Activated T-cell treated with anti-CD3 and anti-CD28 coated beads, Interleukin-2, amount 50 U/mL, for 24 hours (primary cell): ENCODE results near the gene ADRA2A.
A peak's percentile ranks its signal among the peaks of the same experiment; 100 is the strongest.

ENCODE experiments used
- DNase-seq: peaks from one replicate; pipeline ENCODE4 v3.0.0-alpha.2; 2020
- H3K27ac Mint-ChIP-seq: 2 replicates; pipeline ENCODE4 v1.8.0; 2020; ENCODE audit warnings: mild to moderate bottlenecking, mixed read lengths
- H3K27me3 Mint-ChIP-seq: 2 replicates; pipeline ENCODE4 v1.8.0; 2020; ENCODE audit warnings: mixed read lengths
- H3K36me3 Mint-ChIP-seq: 2 replicates; pipeline ENCODE4 v1.8.0; 2020; ENCODE audit warnings: low read depth, mixed read lengths
- H3K4me1 Mint-ChIP-seq: 2 replicates; pipeline ENCODE4 v1.8.0; 2020; ENCODE audit warnings: low read depth, mixed read lengths
- H3K4me3 Mint-ChIP-seq: 2 replicates; pipeline ENCODE4 v1.8.0; 2020; ENCODE audit warnings: mild to moderate bottlenecking, moderate library complexity, mixed read lengths
- H3K9me3 Mint-ChIP-seq: 2 replicates; pipeline ENCODE4 v1.8.0; 2020; ENCODE audit warnings: mixed read lengths

The ADRA2A gene

DNA sequence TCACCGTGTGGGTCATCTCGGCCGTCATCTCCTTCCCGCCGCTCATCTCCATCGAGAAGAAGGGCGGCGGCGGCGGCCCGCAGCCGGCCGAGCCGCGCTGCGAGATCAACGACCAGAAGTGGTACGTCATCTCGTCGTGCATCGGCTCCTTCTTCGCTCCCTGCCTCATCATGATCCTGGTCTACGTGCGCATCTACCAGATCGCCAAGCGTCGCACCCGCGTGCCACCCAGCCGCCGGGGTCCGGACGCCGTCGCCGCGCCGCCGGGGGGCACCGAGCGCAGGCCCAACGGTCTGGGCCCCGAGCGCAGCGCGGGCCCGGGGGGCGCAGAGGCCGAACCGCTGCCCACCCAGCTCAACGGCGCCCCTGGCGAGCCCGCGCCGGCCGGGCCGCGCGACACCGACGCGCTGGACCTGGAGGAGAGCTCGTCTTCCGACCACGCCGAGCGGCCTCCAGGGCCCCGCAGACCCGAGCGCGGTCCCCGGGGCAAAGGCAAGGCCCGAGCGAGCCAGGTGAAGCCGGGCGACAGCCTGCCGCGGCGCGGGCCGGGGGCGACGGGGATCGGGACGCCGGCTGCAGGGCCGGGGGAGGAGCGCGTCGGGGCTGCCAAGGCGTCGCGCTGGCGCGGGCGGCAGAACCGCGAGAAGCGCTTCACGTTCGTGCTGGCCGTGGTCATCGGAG, 1.8 kb downstream of the ADRA2A start:
- Mint-ChIP-seq H3K27me3 (peaks cover 58% of the 10 kb centered on the region), H3K4me1 (peaks cover 18% of the 10 kb centered on the region), H3K27ac (no peak overlapping the region), H3K9me3 (no peaks in the 10 kb centered on the region), H3K36me3 (no peaks in the 10 kb centered on the region), H3K4me3 (no peak overlapping the region)
- DNase-seq: no peak

DNA sequence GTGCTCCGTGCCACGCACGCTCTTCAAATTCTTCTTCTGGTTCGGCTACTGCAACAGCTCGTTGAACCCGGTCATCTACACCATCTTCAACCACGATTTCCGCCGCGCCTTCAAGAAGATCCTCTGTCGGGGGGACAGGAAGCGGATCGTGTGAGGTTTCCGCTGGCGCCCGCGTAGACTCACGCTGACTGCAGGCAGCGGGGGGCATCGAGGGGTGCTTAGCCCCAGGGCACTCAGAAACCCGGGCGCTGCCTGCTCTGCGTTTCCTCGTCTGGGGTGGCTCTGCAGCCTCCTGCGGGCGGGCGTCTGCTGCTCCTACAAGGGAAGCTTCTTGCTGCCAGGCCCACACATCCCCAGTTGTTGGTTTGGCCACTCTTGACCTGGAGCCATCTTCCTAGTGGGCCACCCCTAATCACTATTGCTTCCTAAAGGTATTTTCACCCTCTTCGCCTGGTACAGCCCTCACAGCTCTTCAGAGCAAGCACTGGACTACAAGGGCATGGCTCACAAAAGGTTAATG, 2.5 kb downstream of the ADRA2A start:
- Mint-ChIP-seq H3K4me1 (peaks cover 18% of the 10 kb centered on the region), H3K36me3 (no peaks in the 10 kb centered on the region), H3K27ac (no peak overlapping the region), H3K27me3 (peaks cover 53% of the 10 kb centered on the region), H3K9me3 (no peaks in the 10 kb centered on the region), H3K4me3 (peak overlapping the region; percentile 38)
- no peak for DNase-seq

DNA sequence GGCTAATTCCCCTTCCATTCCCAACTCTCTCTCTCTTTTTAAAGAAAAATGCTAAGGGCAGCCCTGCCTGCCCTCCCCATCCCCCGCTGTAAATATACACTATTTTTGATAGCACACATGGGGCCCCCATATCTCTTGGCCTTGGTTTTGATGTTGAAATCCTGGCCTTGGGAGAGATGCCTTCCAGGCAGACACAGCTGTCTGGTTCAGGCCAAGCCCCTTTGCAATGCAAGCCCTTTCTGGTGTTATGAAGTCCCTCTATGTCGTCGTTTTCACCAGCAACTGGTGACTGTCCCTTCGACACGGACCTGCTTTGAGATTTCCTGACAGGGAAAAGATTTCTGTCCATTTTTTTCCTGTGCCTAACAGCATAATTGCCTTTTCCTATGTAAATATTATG, 3.0 kb downstream of the ADRA2A start:
- Mint-ChIP-seq H3K27ac (no peak overlapping the region), H3K4me1 (peaks cover 18% of the 10 kb centered on the region), H3K36me3 (no peaks in the 10 kb centered on the region), H3K9me3 (no peaks in the 10 kb centered on the region), H3K4me3 (no peak overlapping the region), H3K27me3 (peaks cover 48% of the 10 kb centered on the region)
- no peak for DNase-seq

DNA sequence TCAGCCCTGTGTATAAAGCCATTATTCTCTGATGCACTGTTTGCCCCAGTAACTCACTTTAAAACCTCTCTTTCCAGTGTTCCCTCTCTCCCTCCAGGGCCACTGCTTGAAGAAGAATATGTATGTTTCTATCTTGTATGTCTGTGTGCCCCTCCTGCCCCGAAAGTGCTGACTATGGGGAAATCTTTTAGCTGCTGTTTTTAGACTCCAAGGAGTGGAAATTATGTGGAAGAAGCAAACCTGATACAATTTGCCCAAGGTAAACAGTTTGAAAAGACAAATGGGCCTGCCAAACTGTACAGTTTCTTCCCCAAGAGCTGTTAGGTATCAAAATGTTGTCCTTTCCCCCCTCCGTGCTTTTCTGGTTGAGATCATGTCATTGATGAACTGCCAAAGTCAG, 3.4 kb downstream of the ADRA2A start:
- H3K27me3 Mint-ChIP-seq: peaks cover 45% of the 10 kb centered on the region
- H3K4me1 Mint-ChIP-seq: peaks cover 16% of the 10 kb centered on the region
- no peak for DNase-seq

DNA sequence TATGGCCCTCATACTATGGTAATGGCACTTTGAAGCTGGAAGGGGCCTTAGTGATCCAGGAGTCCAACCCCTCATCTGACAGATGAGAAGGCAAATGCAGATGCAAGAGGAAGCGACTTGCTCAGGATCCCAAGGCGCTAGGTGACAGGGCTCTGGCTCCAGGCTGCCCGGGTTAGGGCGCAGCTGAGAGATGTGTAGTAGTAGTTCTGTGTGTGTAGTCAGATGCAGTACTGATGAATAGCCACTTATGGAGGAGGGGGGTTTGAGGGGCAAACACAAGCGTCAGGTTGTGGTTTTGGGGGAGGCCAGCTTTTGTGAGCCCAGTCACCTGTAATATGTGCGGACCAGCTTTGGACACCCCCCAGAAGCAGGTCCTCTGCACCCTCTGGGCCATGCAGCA, 4.8 kb downstream of the ADRA2A start:
- H3K4me3 Mint-ChIP-seq: no peak overlapping the region
- H3K27me3 Mint-ChIP-seq: peaks cover 37% of the 10 kb centered on the region
- H3K27ac Mint-ChIP-seq: no peak overlapping the region
- H3K9me3 Mint-ChIP-seq: no peaks in the 10 kb centered on the region
- DNase-seq: no peak
- H3K36me3 Mint-ChIP-seq: no peaks in the 10 kb centered on the region
- peaks cover 8% of the 10 kb centered on the region for H3K4me1 Mint-ChIP-seq

More for the DNA sequence above, 3.4 kb downstream of the ADRA2A start:
- no peak overlapping the region for H3K27ac Mint-ChIP-seq
- H3K36me3 Mint-ChIP-seq: no peaks in the 10 kb centered on the region
- H3K4me3 Mint-ChIP-seq: no peak overlapping the region
- no peaks in the 10 kb centered on the region for H3K9me3 Mint-ChIP-seq

DNA sequence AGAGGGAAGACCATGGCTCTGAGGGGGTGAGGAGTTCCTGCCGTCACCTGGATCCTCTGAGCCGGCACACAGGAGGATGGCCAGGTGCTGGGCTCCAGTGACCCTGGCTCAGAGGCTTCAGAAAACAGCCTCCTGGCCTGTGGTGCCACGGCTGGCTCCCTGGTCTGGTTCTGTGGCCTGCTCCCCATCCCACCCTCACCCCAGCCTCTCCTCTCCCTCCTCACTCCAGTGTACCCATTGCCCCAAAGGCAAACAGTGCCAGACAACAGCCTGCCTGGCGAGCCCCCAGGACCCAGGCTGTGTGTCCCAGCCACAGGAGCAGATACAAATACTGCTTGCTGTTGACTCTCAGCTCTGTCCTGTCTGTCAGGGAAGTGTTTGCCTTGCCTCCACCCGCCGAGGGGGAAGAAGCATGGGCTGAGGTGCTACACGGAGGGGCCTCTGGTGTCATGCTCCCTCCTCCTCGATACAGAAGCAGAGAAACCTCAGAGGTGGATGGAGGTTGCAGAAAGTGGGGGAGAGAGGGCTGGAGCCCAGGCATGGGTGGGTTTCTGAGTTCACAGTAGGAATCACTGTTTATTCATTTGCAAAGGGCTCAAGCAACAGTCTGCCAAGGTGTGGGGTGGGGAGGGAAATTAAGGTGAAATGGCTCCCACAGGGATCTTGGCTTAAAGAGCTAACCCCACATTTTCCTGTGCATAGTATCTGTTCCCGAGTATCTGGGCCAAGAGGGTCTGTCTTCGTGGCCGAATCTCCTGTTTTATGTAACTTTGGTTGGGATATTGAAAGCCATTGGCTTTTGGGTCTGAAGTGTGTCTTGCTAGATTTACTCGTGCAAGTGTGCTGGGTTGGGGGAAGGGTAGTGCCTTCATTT, 5.5 kb downstream of the ADRA2A start:
- Mint-ChIP-seq H3K27ac (no peak overlapping the region), H3K27me3 (peaks cover 31% of the 10 kb centered on the region), H3K4me1 (peaks cover 8% of the 10 kb centered on the region), H3K9me3 (no peaks in the 10 kb centered on the region), H3K36me3 (no peaks in the 10 kb centered on the region), H3K4me3 (no peak overlapping the region)
- DNase-seq: no peak

DNA sequence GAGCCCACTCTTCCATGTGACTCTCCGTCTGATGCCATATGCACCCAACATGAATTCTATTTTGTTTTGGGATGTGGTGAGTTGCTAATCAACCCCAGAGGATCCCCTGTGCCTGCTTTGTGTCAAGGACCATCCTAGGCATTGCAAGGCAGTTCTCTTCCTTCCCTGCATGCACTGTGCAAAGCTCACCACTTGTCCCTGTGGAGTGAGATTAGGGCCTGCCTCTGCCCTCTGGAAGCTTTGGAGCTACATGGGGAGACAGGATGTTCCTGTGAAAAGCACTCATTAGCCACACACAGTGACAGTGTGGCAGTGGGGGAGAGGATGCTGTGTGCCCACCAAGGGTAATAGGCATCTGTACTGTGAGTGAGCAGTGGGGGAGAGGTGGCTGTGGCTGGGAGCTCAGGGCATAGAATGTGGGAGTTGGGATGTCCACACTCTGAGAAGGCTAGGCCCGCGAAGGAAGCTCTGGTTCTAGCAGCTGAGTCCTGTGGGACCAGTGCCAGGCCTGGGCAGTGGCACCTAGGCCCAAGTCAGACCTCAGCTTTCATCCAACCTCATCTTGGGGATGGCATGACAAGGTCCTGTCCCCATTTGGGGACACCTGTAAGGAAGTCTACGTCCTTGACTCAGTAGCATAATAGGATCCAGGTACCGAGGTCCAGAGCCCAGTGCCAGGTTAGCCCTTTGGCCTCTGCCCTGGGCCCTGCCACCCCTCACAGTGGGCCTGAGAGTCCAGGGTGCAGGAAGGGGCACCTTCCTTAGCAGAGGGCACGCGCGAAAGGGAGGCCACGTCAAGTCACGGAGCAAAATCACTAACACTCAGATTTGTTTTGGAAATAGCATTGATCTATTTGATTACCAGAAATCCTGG, 6.6 kb downstream of the ADRA2A start:
- H3K4me3 Mint-ChIP-seq: no peak overlapping the region
- H3K9me3 Mint-ChIP-seq: no peaks in the 10 kb centered on the region
- peaks cover 22% of the 10 kb centered on the region for H3K27me3 Mint-ChIP-seq
- no peak for DNase-seq
- no peaks in the 10 kb centered on the region for H3K36me3 Mint-ChIP-seq
- H3K27ac Mint-ChIP-seq: no peak overlapping the region
- peaks cover 3% of the 10 kb centered on the region for H3K4me1 Mint-ChIP-seq

DNA sequence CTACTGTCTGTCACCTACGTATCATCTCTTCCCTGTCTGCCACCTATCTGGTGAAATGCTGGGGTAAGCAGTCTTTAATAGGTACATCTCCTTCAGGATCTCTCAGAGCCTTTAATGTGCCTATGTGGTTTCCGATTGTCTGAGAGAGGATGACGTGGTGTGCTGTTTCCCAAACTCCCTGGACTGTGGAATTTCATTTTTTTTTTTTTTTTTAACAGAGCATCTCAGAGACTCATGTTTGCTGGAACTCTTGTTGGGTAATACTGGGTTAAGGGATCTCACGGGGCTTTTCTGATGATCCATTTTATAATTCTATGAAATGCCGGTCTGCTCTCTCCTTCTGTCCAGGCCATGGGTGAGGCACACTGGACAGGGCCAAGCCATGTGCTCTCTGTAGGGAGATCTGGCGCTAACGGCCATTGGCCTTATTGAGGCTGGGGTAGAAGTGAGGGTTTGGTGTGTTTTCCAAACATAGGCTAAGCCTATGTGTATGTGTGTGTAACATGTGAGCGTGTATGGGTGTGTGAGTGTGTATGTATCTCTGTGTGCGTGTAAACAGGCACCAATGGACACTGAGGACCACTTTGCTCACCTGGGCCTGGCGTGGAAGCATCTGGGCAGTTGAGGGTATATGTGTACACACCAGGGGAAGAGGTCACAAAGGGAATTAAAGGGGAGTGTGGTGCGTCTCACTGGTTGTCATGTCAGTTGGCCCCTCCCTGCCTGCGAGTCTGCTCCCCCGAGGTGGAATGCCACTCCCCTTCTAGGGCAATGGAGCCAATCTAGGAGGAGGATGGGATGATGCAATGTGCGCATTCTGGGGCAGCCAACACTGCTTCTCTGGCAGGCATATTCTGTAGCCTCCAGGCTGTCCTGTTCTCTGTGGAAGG, 7.8 kb downstream of the ADRA2A start:
- peaks cover 15% of the 10 kb centered on the region for H3K27me3 Mint-ChIP-seq
- no peak overlapping the region for H3K27ac Mint-ChIP-seq
- H3K4me3 Mint-ChIP-seq: no peak overlapping the region
- H3K9me3 Mint-ChIP-seq: no peaks in the 10 kb centered on the region
- H3K36me3 Mint-ChIP-seq: no peaks in the 10 kb centered on the region
- no peaks in the 10 kb centered on the region for H3K4me1 Mint-ChIP-seq
- no peak for DNase-seq

DNA sequence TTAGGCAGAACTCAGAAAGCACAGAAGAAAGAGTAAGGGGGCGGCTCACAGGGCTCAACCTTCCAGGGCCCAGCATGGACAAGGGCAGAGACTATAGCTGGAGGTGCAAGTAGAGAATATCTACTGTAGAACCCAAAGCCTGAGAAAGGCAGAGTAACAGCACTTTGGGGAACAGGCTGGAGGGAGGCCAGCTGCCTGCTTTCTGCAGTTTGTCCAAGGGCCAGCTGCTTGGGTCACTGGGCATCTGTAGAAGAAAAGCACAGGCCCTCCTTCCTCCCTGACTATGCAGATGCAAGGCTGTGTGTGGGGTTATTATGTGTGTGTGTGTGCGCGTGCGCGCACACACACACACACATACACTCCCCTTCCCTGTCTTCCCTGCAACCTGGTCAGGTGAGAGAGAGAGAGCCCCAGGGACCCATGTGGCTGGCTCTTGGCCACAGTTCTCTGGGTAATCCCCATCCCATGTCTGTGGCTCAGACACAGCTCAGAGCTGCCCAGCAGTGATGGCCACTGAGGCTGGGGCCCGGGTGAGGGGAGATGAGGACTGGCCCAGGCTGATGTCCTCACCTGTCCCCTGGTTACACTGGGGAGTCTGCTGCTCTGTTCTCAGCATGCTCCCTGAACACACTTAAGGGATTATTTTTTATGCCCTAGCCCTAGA, 9.0 kb downstream of the ADRA2A start:
- H3K9me3 Mint-ChIP-seq: no peaks in the 10 kb centered on the region
- no peak for DNase-seq
- H3K27ac Mint-ChIP-seq: no peak overlapping the region
- no peaks in the 10 kb centered on the region for H3K36me3 Mint-ChIP-seq
- no peaks in the 10 kb centered on the region for H3K4me1 Mint-ChIP-seq
- peaks cover 7% of the 10 kb centered on the region for H3K27me3 Mint-ChIP-seq
- H3K4me3 Mint-ChIP-seq: no peak overlapping the region

DNA sequence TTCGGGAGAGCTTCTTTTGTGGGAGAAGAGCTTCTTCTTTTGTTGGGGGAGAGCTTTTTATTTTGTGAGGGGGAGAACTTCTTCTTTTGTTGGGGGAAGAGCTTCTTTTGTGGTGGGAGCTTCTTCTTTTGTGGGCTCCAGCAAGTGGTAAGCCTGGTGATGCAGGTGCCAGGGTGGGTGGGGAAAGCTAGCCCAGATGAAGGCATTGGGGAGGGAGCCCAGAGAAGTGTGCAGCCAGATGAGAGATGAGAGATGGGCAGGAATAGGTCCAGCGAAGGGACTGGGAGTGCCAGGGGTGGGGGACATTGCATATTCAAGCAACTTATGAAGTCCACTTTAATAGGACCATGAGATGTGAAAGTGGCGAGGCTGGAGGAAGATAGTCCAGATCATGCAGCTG, 9.7 kb downstream of the ADRA2A start:
- Mint-ChIP-seq H3K27ac (no peak overlapping the region), H3K9me3 (no peaks in the 10 kb centered on the region), H3K27me3 (peaks cover 7% of the 10 kb centered on the region), H3K4me3 (no peak overlapping the region), H3K4me1 (no peaks in the 10 kb centered on the region), H3K36me3 (no peaks in the 10 kb centered on the region)
- DNase-seq: no peak

DNA sequence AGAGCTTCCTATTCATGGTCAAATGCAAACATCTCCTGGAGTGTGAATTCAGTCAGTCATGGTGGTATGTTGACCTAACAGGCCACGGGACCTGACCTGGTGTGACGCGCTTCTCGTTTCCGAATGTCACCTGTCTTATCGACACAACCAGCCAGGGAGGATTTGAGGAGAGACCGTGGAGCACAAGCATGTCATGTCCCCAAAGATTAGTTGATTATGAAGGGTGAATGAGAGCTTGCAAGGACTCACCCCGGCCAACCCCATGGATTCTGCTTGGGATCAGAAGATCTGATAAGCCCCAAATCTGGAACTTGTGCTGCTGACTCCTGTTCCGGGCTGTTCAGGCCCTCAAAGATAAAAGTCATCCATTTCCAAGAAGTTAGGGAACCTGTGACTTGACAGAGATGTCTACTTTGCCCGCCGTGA, 10.5 kb downstream of the ADRA2A start:
- Mint-ChIP-seq H3K27me3 (peaks cover 7% of the 10 kb centered on the region), H3K4me3 (no peak overlapping the region)

DNA sequence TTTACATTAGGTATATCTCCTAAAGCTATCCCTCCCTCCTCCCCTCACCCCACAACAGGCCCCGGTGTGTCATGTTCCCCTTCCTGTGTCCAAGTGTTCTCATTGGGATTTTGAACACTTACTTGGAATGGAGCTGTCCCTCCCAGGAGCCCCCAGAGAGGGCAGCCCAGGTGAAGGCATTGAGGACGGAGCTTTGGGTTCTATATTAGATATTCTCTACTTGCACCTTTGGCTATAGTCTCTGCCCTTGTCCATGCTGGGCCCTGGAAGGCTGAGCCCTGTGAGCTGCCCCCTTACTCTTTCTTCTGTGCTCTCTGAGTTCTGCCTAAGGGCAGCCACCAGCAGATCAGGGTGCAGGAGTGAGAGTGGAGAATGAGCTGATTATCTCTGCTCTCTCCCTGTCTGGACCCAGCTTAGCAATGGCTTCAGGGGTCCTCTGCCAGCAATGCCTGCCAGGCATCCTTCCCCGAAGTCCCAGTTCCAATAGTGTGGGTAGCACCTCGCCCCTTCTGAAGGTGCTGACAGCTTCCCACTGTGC, 11.2 kb downstream of the ADRA2A start:
- Mint-ChIP-seq H3K27me3 (peaks cover 9% of the 10 kb centered on the region), H3K9me3 (no peaks in the 10 kb centered on the region), H3K4me1 (no peaks in the 10 kb centered on the region), H3K4me3 (no peak overlapping the region), H3K36me3 (no peaks in the 10 kb centered on the region), H3K27ac (no peak overlapping the region)
- DNase-seq: no peak

More for the DNA sequence above, 10.5 kb downstream of the ADRA2A start:
- H3K36me3 Mint-ChIP-seq: no peaks in the 10 kb centered on the region
- H3K9me3 Mint-ChIP-seq: no peaks in the 10 kb centered on the region
- DNase-seq: no peak
- no peaks in the 10 kb centered on the region for H3K4me1 Mint-ChIP-seq
- H3K27ac Mint-ChIP-seq: no peak overlapping the region

DNA sequence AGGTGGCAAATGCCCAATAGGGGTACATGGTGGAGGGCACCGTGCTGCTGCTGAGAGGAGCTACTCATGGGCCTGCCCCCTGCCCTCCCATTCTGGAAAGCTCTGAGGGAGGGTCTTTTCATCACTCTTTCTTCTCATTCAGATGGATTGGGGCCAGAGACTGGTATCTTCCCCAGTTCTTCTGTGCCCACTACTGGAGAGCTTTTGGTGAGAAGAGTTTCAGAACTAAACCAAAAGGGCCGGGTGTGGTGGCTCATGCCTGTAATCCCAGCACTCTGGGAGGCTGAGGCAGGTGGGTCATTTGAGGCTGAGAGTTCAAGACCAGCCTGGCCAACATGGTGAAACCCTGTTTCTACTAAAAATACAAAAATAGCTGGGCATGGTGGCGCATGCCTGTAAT, 12.5 kb downstream of the ADRA2A start:
- Mint-ChIP-seq H3K27me3 (peaks cover 13% of the 10 kb centered on the region), H3K27ac (no peak overlapping the region), H3K4me1 (no peaks in the 10 kb centered on the region), H3K9me3 (no peaks in the 10 kb centered on the region), H3K4me3 (no peak overlapping the region), H3K36me3 (no peaks in the 10 kb centered on the region)
- DNase-seq: no peak
